Measurements from ENCODE around the gene EPHB2. TPM values are rescaled to one million over a fixed set of nuclear protein-coding genes. Genes with fewer than 3 reads are reported as not detected.

Gene EPHB2
- total RNA-seq, 1 experiment from 2014 or later, result 39.3 TPM

DNA sequence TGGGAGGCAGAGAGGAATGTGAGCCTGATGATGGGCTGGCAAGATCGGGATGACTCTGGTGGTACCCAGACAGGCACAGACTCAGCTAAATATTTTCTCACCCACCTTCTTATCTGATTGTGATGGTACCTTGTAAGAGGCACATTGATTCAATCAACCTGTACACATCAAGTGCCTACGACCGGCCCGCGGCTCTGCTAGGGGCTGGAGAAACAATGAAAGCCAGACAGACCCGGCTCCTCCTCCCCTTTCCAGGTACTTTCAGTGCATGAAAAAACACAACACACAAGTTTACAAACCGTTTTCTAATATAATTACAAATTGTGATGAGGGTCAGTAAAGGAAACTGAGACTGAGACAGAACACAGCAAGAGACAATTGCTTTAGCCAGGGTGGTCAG is 147.0 kb downstream of the EPHB2 start:
- no peak for DNase-seq (ENCODE audit: low spot score)

DNA sequence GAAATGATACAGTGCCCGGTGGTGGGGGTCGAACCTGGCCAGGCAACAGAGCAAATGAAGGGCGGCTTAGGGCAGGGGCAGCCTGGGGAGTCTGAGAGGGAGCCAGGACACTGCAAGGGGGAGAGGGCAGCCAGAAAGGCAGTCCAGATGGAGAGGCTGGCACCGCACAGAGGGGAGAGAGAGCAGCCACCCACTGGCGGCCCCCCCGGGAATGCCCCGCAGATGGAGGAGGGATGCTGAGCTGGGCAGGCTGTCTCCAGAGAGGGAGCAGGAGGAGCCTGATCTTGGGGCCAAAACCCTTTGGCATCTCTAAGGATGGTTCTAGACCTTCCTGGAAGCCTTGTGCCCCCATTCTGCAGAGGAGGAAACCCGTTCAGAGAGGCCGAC is 149.8 kb downstream of the EPHB2 start:
- no peak for DNase-seq (ENCODE audit: low spot score)

DNA sequence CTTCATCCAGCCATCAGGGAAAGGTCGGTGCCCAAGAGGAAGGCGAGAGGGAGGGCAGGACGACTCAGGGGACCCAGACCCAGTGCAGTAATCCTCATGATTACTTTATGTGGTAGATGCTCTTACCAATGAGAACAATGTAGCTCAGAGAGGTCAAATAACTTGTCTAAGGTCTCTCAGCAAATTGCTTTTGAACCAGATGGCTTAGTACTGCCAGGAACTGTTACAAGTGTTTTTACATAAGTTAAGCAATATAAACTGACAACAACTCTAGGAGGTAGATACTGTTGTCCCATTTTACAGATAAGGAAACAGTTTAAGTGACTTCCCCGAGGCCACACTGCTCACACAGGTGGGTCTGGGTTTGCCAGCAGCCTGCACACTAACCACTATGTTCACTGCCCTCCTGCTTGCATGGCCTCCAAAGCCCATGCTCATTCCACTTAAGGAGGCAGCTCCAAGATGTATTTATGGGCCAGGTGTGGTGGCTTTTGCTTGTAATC is 150.3 kb downstream of the EPHB2 start:
- no peak for DNase-seq (ENCODE audit: low spot score)

DNA sequence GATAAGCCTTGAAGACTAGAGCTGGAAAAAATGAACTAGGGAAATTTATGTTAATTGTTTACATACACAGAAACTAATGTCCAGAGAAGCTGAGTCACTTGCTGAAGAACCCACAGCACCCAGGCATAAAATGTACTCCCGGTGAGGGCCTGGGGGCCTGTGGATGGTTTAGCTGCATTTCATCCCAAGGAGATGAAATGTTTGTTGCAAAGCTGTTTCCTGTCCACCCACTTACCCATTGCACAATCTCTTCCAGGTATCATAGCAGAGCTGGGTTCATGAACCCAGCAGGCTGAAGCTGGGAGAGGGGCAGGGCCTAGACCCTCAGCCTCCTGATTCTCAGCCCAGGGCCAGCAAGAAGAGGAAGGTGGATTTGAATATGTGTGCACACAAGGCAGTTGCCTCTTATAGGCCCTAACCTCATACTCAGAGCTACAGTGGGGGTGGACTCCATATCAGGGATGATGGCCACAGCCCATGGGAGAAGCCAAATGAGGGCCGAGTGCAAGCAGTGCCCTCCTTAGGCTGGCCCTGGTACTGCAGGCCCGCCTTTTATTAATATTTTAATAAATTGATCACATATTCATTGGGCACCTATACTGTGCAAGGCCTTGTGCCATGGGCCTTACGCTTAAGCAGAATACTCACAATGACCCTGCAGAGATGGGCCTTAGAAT is 151.3 kb downstream of the EPHB2 start:
- DNase-seq (ENCODE audit: low spot score), result peak; percentile 7

DNA sequence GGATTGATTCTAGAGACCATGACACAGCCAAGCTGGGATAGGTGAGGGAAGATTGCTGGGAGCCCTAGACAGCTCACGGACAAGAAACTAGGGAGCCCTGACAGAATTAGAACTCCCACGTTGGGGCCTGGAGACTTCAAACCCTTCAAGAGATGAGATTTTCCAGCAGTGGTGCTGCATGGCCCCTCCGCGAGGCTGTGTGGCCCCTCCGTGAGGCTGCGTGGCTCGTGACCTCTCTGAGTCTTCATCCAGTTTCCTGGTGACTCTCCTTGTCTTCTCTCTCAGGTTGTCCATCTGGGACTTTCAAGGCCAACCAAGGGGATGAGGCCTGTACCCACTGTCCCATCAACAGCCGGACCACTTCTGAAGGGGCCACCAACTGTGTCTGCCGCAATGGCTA is 152.1 kb downstream of the EPHB2 start:
- DNase-seq (ENCODE audit: low spot score), result no peak

DNA sequence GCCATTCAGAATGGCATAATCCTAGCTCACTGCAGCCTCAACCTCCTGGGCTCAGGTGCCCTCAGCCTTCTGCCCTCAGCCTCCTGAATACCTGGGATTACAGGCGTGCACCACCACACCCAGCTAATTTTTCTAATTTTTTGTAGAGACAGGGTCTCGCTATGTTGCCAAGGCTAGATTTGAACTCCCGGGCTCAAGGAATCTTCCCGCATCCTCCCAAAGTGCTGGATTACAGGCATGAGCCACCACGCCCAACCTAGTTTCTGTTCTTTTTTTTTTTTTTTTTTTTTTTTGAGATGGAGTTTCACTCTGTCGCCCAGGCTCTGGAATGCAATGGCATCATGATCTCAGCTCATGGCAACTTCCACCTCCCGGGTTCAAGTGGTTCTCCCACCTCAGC is 153.1 kb downstream of the EPHB2 start:
- DNase-seq (ENCODE audit: low spot score), result no peak

DNA sequence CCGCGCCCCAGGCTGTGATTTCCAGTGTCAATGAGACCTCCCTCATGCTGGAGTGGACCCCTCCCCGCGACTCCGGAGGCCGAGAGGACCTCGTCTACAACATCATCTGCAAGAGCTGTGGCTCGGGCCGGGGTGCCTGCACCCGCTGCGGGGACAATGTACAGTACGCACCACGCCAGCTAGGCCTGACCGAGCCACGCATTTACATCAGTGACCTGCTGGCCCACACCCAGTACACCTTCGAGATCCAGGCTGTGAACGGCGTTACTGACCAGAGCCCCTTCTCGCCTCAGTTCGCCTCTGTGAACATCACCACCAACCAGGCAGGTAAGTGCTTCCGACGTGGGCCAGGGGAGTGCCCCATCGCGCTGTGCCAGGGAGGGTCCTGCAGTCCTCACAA is 154.2 kb downstream of the EPHB2 start:
- no peak for DNase-seq (ENCODE audit: low spot score)

DNA sequence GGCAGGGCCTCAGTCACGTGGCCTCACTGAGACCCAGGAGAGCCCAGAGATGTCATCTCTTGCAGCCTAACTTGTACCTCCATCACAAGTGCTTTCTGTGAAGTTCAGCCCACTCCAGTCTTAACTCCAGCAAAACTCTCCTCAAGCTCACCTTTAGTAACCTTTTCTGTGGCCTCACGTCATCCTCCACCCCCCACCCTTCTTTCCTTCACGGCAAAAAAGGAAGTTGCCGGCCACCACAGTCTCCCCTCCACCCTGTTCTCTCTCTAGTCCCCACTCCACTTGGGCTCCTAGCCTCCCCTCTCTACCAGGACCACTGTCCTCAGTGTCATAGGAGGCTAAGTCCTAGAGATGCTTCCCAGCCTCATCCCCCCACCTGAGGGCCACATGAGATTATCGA is 155.1 kb downstream of the EPHB2 start:
- no peak for DNase-seq (ENCODE audit: low spot score)

DNA sequence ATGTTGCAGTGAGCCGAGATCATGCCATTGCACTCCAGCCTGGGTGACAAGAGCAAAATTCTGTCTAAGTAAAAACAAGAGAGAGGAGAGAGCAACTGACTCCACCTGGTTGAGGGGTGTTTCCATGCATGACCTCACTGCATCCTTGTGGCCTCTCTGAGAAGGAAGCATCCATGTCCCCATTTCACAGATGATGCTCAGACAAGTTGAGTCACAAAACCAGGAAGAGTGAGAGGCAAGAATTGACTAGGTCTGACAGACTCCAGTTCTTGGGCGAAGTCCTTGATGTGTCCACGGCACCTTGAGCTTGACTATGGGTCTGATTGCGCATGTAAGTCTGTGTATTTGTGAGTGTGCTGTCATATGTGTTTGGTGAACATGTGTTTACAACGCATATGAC is 156.2 kb downstream of the EPHB2 start:
- no peak for DNase-seq (ENCODE audit: low spot score)

DNA sequence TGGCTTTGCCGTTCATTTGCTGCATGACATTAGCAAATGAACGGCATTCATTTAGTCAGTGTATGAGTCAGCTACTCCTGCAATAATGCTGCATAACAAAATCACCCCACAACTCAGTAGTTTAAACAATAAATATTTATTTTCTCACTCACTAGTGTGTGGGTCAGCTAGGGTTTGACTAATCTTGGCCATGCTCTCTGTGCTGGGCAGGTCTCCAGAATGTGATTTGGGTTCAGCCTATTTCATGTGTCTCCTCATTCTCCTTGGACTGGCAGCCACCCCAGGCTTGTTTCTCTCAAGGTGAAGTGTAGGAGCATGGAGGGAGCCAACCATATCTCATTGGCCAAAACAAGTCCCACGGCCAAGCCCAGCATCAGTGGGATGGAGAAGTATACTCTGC is 157.7 kb downstream of the EPHB2 start:
- no peak for DNase-seq (ENCODE audit: low spot score)

DNA sequence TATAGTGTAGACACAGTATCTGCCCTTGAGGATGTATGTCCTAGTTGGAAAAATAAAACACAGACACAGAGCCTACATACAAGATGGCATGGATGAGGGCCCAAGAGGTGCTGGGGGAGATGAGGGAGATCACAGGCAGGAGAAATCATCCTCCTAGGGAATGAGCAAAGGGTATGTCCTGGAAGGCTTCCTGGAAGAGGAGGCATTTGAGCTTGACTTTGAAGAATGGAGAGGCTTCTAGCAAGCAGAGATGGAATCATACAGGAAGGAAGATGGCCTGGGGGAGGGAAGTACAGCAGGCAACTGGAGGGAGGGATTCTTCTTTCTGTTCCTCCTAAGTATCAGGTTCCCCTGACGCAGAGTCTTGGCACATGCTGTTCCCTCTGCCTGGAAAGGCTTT is 158.7 kb downstream of the EPHB2 start:
- DNase-seq (ENCODE audit: low spot score), result no peak

DNA sequence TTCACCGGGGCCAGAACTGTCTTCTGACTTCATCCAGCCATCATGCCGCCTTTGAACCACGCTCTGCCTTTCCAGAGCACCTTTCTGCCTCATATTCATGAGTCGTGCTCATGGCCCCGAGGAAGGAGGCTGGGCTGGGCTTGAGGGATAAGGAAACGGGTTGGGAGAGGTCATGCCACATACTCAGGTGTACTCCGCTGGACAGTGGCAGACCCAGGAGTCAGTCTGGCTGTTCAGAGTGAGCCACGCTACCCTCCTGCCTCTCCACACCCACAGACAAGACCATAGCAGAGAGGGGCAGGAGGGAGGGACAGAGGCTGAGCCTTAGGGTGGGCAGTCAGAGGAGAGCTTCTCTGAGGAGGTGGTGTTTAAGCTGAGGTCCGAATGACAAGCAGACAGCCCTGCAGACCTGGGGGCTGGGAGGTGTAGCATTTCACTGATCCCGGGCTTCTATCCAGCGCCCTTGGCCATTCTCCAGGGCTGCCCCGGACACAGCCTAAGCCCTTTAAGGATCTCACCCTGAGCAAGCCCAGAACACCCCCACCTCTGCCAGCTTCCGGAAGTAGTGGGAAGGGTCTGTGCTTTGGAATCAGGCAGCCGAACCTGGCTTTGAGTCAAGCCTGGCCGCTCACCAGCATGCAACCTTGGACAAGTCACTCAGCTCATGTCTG is 159.7 kb downstream of the EPHB2 start:
- DNase-seq (ENCODE audit: low spot score), result no peak

DNA sequence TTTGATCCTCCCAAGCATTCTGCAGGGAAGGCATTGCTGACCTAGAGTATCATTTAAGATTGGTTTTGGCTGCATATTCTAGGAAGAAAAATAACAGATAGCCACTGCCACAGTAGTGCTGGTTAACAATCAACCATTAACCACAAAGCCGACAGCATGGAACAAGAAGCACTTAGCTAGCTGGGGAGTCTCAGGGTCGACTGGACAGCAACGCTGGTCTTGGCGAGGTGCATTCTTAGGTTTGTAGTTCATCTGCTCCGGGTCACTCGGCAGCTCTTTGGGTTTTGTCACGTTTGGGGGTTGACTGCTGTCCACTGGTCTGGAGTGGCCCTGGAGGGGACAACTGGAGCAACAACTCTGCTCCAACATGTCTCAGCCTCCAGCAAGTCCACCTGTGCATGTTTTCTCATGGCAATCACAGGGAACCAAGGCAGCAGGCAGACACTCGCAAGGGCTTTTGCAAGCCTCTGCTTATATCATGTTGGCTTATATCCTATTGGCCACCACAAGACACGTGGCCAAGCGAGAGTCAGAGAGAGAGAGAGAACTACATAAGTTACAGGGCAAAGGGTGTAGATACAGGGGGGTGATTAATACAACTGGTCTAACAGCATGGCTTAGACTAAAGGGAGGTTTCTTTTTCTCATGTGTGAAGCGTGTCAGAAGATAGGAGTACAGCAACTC is 162.5 kb downstream of the EPHB2 start:
- DNase-seq (ENCODE audit: low spot score), result no peak

DNA sequence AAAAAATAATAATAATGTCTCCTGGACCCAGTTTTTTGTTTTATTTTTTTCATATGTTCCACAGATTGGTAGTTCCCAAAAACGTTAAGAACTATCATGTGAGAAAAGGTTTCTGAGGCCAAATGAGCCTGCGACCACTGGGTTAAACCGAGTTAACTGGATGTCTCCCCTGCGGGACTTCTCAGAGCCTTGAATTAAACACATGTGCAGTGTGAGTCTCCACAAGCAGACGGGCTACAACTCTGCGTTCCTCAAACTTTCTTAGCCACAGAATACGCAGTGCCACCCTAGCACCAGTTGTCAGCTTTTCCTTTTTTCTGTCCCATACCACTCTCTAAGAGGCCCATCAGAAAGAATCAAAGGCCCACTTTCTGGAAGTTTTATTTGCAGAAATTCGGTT is 164.1 kb downstream of the EPHB2 start:
- no peak for DNase-seq (ENCODE audit: low spot score)

DNA sequence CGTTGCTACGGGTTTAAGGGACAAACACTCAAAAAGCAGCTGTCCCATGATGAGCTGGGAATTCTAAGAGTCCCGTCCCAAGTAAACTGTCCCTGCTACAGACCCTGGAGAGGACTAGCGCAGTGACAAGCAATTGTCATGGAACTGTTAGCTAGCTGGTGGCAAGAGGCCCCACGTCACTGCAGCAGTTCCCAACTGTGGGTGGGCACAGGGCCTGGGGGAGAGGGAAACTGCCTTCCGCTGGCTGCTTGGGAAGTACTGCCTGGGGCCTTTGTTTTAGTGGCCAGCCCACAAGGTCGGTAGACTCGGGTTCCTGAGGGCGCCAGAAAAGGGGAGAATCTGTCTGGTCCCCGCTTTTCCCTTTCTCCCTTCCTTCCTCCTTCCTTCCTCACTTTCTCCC is 164.6 kb downstream of the EPHB2 start:
- DNase-seq (ENCODE audit: low spot score), result no peak

DNA sequence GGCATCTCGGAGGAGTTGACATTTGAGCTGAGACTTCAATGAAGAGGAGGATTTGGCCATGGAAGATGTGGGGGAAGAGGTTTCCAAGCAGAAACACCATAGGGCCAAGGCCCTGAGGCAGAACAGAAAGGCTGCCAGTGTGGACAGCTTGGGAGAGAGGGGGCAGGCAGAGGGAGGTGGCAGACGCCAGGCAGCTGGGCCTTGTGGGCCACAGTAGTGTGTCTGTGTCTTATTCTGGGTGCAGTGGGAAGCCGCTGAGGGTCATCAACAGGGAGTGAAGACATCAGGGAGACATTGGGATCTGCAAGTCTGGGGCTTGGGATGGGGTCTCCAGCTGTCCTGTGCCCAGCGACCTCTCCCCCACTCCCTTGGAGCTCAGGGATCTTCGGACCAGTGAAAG is 165.2 kb downstream of the EPHB2 start:
- no peak for DNase-seq (ENCODE audit: low spot score)

DNA sequence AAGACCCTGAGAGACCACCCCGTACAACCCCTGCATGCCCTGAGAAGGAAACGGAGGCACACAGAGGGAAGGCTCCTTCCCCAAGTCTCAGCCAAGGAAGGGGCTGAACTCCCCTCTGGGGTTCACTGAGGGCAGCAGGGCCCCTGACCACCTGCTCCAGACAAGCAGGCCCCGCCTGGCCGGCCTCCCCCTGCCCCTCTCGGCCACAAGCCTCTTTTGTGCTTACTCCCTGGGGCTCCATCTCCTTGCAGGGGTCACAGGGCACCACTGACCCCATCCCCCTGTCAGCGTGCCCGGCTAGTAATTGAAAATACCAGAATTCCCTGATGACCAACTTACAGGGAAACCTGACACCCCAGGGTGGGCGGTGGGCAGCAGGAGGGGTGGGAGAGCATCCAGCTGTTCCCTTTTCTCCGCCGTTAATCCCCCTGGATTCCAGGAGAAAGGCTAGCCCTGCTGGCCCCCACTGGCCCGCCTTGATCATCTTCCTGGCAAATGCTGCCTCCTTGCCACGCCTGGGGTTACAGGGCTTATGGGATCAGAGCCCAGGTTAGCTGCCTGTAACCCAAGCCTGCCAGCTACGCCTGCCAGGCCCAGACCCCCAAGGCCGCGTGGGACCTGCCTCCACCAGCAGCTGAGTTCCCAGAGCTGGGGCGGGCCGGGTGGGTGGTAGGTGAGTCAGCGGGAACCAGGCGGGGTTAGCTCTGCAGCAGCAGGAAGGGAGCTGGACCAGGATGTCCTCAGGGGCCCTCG is 165.9 kb downstream of the EPHB2 start:
- peak; percentile 14 for DNase-seq (ENCODE audit: low spot score)

DNA sequence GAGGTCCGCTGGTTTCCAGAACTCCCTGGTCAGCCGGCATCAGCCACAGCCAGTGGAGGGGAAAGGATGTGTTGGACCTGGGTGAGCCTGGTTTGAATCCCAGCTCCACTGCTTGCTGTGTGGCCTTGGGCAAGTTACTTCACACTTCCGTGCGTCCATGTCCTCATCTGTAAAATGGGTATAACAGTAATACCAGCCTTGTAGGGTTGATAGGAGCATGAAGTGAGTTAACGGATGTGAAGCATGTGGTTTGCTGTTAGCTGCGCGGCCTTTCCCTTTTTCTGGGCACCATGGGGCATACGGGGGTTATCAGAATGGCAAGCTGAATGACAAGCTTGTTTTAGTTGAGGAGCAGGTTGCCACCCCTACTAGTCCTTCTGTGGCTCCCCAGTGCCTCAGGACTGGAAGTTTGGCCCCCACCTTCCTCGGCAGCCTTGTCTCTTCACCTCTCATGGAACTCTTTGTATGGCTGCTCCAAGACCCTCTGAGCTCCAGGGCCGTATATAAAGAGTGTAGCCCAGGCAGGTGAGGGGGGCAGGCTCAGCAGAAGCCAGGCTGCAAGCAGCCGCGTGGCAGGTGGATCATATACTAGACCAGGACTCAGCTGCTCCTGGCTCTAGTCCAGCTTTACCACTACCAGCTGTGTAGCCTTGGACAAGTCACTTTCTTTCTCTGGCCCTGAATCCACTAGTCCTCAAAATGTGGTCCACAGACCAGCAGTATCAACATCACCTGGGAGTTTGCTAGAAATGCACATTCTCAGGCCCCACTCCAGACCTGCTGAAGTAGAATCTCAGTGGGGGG is 166.7 kb downstream of the EPHB2 start:
- DNase-seq (ENCODE audit: low spot score), result no peak

DNA sequence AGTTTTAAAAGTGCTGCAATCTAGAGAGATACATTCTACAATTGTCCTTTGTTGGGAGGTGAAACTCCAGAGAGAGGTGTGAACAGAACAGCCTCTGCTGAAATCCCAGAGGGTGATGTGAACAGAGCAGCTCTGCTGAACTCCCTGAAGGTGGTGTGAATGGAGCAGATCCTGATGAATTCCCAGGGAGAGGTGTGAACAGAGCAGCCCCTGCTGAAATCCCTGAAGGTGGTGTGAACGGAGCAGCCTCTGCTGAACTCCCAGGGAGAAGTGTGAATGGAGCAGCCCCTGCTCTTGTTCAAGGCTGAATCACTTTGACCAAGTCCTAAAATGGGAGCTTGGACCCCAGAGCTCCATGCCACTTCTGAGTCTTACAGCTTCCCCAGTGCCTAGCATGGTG is 167.3 kb downstream of the EPHB2 start:
- no peak for DNase-seq (ENCODE audit: low spot score)

DNA sequence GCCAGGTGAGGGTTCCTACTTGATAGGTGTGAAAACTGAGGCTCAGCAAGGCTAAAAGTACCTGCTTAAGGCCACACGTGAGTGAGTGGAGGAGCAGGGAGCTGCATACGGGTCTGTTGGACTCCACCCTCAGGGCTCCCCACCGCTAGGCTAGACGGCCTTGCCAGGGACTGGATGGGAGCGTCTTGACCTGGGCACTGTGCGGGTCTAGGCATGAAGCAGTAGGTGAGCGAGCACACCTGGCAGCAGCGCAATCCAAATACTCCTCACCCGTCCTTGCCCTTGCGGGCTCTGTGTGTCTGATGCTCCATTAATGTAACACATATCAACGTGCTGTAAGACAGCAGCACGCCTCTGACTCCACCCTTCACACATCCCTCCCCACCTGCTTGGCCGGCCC is 168.0 kb downstream of the EPHB2 start:
- DNase-seq (ENCODE audit: low spot score), result no peak

DNA sequence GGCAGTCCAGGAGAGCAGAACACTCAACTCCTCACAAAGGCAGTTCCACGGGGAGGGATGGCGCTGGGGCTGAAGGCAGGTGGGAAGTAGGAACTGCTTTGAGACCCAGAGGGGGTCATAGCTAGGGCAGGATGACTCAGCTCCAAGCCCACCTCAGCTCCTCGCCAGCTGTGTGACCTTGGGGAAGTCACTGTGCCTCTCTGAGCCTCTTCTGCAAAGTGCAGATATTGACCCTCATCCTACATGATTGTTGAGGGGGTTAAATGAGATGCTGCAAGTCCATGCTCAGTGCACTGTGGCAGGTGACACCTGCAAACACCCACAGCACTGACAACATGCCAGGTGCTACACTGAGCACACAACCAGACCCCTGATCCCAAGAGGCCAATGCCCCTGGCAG is 168.8 kb downstream of the EPHB2 start:
- DNase-seq (ENCODE audit: low spot score), result no peak

Measured in A172 (cell line).